HK-2 (cell line): ENCODE results near the gene ECT2.
A peak's percentile ranks its signal among the peaks of the same experiment; 100 is the strongest.

Source experiments
- DNase-seq: peaks from one replicate; pipeline ENCODE4 v3.0.0-alpha.2; 2018; ENCODE audit not compliant: unreplicated experiment

ECT2 gene

DNA sequence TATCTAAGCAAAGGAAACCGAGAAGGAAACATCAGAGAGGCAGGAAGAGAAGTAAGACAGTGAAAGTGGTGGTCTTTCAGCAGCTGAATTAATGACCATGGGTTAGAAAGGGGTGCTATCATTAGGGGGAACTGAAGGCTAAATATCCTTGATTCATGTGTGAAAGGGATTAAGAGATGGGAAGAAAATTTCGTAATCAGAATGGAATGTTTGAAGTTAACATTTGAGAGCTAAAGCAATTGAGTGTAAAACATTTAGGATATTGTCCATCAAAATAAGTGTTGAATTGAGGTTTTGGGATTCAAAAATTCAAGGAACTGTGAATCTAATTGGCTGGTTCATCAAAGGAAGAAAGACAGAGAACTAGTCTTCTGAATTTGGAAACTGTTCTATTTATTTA lies 4.1 kb upstream of the ECT2 start:
- no peak for DNase-seq

DNA sequence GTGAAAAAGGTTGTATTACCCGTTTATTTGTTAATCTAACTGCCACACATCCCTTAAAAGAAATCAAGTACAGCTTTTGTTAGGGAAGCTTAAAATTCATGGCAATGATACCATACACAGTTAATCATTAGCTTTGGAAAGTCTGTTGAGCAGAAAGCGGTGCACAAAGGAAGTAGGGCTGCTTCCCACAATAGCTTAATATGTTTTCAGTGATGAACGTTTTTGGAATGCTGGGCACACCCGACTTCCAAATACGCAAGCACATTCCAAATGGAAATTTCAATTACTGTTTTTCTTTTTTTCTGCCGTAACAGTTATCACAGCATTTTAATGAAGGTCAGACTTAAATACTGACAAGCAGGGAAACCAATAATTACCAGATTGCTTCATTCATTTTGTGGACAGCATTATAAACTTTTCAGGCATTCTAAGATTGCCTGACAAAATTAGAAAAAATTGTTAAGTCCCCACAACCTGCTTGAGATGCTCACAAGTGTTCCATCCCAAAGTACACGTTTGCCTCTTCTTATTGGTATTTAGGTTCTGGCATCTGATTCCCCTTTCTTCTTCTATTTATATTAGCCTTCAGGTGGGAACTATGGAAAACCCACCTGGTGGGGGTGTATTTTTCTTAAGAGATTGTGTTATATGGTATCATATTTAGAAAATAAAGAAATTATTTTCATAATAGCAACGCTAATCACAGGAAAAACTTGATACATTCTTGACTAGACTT lies 1.1 kb upstream of the ECT2 start:
- DNase-seq, result peak; percentile 57

DNA sequence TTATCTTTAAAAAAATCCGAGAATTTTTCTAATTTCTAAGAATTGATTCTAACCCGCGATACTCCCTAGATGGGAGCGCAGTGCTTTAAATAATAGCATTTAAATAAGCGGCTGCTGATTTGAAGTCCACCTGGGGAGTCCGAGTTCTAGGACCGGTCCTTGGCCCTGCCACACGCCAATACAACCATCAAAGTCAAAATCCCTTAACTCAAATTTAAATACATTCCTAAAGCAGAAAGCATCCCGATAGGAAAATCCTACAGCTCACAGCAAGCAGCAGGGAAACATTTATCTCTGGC lies 508 bp upstream of the ECT2 start:
- DNase-seq, result no peak

DNA sequence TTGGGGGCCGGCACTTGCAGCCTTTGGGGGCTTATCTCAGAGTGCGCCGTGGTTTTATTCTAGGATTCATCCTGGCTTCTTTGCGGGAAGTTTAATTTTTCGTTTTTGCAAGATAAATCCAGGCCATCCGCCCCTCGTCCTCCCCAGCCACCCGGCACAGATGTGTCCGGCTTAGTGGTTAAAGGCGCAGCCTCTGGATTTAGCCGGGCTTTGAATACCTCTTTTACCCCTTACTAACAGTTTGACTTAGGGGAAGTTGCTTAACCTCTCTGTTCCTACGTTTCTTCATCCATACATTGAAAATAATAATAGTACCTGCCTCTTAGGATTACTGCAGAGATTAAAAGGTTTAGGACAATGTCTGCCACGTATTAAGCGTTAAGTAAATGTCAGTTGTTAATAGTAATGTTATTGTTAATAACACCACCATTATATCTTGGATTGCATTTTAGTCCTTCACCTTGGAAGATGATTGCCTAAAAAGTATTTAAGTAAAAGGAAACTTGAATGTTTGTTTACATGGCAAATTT lies 714 bp downstream of the ECT2 start:
- no peak for DNase-seq

DNA sequence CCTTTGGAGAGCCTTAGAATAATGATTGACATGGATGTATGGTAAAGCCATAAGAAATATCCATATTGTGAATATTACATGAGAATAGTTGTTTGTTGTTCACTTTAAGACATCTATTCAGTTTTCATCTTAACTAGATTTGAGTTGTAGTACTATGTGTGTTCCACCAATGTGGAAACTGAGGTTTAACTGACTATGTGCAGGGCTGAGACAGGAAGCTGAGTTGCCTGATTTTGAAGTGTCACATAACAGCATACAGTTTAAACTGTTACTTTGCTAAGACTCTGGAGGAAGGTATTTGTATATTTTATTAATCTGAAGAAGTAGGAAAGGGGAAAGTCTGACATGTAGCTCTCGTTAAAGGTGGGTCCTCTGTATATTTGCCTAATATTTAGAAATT lies 2.1 kb downstream of the ECT2 start:
- no peak for DNase-seq

DNA sequence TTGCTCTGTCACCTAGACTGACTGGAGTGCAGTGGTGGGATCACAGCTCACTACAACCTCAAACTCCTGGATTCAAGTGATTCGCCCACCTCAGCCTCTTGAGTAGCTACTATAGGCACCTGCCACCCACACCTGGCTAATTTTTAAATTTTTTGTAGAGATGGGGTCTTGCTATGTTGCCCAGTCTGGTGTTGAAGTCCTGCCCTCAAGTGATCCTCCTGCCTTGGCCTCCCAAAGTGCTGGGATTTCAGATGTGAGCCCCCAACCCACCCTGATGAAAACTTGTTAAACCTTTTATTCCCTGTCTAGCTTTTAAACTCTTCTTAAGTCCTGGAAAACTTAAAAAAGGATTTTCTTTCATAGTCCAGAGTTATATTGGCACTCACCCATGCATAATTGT lies 2.6 kb downstream of the ECT2 start:
- DNase-seq, result no peak

GRCh38 chr3:172760416-172760815 lies 9.9 kb downstream of the ECT2 start:
- peak; percentile 51 for DNase-seq

DNA sequence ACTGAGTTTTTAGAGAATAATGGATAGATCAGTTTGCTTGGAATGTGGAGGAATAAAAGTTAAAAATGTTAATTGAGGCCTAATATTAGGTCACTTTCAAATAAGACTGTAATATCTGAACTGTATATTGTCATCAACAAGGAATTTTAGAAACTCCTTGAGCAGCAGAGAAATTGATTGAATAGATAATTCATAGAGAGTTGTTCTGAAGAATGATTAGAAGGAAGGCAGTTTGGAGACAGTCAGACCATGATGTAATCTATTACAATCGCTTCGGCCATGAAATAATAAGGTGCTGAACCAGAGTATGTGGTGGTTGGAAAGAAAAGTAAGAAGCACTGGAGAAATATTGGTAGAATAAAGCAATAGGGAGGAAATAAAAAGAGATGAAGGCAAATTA lies 15.7 kb downstream of the ECT2 start:
- no peak for DNase-seq

GRCh38 chr3:172766718-172767405 lies 16.3 kb downstream of the ECT2 start:
- DNase-seq, result no peak

DNA sequence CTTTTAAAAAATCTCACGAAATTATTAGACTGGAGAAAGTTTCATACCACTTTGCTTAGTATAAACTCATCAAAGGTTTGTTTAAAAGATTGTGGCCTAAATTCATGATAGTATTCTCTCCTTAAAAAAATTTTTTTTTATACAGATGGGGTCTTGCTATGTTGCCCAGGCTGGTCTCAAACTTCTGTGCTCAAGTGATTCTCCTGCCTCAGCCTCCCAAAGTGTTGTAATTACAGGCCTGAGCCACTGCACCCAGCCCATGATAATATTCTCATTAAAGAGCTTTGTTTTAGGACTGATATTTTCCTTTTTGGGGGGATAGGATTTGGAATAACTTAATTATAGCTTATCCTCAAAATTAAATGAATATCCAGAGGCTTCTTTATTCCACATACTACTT lies 19.9 kb downstream of the ECT2 start:
- DNase-seq, result no peak

GRCh38 chr3:172771672-172772071 lies 21.1 kb downstream of the ECT2 start:
- no peak for DNase-seq

- no peak for DNase-seq
Observed at GRCh38 chr3:172776049-172776717, 25.7 kb downstream of the ECT2 start.

DNA sequence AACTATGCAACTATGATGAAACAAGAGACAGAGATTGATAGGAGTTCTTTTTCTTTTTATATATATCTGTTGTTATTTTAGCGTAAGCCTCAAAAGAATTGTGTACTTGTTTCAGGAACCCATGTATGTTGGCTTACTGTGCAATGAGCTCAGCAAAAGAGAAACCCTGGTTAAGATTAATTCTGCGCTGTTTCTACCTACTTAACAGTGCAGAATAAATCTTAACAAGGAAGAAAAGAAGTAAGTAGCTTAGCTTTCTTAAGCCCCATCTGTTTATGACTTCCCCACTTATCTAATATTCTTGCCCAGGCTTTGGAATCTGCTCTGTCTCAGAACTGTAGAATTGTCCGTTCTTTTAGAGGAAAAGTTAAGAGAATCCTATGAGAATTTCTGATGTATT lies 27.4 kb downstream of the ECT2 start:
- no peak for DNase-seq

GRCh38 chr3:172782235-172782634 lies 31.7 kb downstream of the ECT2 start:
- no peak for DNase-seq

DNA sequence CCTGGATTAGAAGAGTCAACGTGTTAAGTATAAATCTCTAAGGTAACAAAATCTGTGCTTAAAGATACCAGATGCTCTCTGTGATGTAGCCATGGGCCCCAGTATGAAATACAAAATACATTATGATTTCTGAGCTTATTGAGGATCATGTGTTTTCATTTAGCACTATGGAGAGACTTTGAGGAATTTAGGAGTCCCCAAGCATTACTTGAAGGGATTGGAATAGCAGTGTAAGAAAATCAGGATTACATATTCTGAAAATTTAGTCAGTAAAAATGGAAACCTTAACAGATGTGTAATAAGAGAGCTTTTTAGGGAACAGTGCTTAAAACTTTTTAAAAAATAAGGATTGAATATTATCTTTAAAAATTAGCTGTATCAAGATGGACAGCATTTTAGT lies 35.5 kb downstream of the ECT2 start:
- no peak for DNase-seq

DNA sequence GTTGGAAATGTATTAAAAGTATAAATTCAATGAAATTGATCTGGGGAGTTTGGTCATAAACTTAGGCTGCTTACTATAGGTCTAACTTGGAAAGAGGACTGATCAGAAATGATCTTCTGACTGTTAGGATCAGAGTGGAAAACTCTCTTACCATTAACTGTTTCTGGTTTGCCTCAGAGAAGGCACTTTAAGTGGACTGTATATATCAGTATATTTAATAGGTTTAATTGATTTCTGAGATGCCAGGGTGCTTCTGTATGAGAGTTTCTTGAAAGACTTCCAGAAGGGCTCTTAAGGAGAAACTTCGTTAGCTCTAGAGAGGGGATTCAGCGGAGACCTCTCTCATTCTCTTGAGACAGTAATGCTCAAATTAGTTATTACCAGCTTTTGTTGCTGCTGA lies 36.5 kb downstream of the ECT2 start:
- no peak for DNase-seq

- no peak for DNase-seq
Observed at GRCh38 chr3:172787746-172788145, 37.2 kb downstream of the ECT2 start.

- no peak for DNase-seq
Observed at GRCh38 chr3:172799246-172799645, 48.7 kb downstream of the ECT2 start.

GRCh38 chr3:172800156-172800555 lies 49.6 kb downstream of the ECT2 start:
- no peak for DNase-seq

DNA sequence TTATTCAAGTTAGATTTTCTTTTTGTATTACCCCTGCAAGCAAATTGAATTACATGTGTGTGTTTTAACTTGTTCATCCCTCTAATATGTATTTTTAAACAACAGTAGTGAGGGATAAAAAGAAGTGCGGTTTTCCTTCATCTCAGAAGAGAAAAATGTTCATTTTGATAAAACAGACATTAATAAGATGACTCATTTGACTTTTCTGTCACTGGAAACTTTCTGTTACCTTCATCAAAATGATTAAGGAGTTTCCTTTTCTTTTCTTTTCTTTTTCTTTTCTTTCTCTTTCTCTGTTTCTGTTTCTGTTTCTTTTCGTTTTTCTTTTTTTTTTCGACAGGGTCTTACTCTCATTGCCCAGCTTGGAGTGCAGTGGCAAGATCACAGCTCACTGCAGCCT lies 53.0 kb downstream of the ECT2 start:
- DNase-seq, result no peak

DNA sequence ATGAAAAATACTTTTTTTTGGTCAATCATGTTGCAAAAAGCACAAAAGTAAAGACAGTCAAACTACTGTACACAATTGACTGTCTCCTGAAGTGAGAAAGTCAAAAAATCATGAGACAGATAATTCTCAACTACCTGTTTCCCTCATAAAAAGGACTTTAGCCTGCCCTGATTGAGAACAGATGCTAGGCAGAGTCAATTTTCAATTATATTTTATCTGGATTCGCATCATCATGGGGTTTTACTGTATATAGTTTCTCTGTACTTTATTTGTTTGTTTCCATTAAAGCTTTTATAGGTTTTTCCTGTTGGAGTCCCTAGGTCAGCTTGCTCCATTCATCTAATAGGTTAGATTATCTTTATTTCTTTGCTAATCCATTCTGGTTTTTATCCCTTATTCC lies 53.8 kb downstream of the ECT2 start:
- no peak for DNase-seq

- DNase-seq, result no peak
Observed at GRCh38 chr3:172808969-172809546, 58.5 kb downstream of the ECT2 start.

DNA sequence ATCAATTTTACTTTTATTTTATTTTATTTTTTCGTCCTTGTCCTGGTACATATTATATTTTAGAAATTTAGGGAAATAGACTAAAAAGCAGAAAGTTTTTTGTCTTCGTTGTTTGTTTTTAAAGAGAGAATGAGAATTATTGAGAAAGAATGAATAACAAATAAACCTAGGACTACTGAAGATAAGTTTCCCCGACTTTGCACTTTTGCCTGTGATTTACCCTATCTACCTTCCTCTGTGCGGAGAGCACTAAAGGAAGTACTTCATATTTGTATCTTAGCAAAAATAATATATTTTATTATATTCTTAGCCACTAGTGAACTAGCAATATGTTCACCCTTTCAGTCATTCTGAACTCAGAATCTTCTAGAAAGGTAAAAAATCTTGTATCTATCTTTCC lies 60.6 kb downstream of the ECT2 start:
- no peak for DNase-seq
